ENCODE data around the gene ENO4. TPM values are rescaled to one million over a fixed set of nuclear protein-coding genes. Genes with fewer than 3 reads are reported as not detected.
A peak's percentile ranks its signal among the peaks of the same experiment; 100 is the strongest.

Gene ENO4
- total RNA-seq, 1 donor = 0.27 TPM

DNA sequence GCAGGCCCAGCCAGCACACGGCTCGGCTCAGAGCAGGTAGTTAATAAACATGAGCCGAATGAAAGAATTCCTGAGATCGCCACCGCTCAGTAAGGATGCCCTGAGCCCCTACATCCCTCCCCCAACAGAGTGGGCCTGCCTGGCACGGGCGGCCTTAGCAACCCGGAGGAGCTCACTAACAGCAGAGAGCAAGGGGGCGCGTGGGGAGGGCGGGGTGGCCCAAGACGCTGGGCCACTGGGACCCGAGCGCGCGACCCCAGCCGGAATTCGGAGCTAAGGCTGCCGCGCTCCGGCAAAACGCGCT is 403 bp upstream of the ENO4 start:
- H3K4me3 ChIP-seq (ENCODE audit: low read depth, low read length) = peak overlapping the region; percentile 70
- TF ChIP-seq CTCF (IDR thresholded peaks at IDR 0.05; ENCODE audit: insufficient read depth, low read length) = no peak
- no peak for DNase-seq (ENCODE audit: low read depth)

DNA sequence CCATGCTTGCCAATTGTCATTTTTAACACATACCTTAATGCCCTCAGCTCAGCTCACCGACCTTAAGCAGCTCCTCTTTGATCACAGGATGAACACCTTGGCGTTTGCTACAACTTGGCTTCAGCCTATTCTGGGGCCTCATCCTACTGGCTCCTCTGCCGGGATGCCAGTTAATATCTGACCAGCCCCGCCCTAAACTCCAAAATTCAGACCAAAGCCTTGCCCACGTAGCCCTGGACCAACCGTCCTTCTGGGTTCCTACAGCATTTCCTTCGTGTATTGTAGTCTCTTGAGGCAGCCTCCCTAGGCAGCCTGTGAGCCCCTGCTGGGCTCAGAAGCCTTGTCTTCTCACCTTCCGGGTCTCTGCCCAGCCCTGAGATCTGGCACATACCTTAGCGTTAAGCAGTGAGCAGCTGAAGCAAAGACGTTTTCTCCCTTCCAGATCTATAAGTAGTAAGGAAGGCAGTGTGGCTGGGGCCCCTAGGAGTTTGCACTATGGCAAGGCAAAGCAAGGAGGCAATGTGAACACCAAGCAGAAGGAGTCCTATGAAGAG is 836 bp downstream of the ENO4 start:
- peak overlapping the region; percentile 70 for H3K4me3 ChIP-seq (ENCODE audit: low read depth, low read length)
- TF ChIP-seq CTCF (IDR thresholded peaks at IDR 0.05; ENCODE audit: insufficient read depth, low read length) = no peak
- peak; percentile 3 for DNase-seq (ENCODE audit: low read depth)

DNA sequence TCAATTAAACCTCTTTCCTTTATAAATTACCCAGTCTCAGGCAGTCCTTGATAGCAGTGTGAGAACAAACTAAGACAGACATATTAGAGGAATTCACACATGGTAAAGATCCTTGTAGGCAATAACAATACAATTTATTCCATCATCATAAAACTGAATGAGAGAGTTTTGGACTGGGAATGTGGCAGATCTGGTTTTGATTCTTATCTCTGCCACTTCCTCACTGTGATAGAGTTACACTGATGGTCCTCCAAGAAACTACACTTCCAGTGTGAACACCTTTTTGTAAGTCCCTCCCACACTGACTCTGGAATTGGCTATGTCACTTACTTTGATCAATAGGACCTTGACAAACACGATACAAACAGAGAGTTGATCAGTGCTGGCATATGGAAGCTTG is 2.9 kb downstream of the ENO4 start:
- no peak for TF ChIP-seq CTCF (IDR thresholded peaks at IDR 0.05; ENCODE audit: insufficient read depth, low read length)
- DNase-seq (ENCODE audit: low read depth) = no peak
- no peak overlapping the region for H3K4me3 ChIP-seq (ENCODE audit: low read depth, low read length)

DNA sequence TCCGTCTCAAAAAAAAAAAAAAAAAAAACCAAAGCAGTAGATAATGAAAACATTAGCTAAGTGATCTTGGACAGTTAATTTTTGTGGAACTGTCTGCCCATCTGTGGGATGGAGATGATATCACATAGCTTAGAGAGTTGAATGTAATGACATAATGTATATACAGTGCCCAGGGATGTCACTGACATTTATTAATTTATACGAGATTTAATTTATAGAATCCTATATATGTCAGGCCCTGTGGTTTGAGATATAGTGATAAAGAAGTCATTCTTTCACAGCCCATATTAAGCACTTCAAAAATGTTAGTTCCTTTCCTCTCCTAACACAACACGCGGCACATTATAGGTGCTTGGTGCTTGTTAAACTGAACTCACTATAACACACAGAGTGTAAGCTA is 4.0 kb downstream of the ENO4 start:
- no peak overlapping the region for H3K4me3 ChIP-seq (ENCODE audit: low read depth, low read length)
- DNase-seq (ENCODE audit: low read depth) = no peak
- TF ChIP-seq CTCF (IDR thresholded peaks at IDR 0.05; ENCODE audit: insufficient read depth, low read length) = no peak

- no peak for TF ChIP-seq CTCF (IDR thresholded peaks at IDR 0.05; ENCODE audit: insufficient read depth, low read length)
- no peak overlapping the region for H3K4me3 ChIP-seq (ENCODE audit: low read depth, low read length)
- no peak for DNase-seq (ENCODE audit: low read depth)
Measured at GRCh38 chr10:116853701-116854100, 4.4 kb downstream of the ENO4 start.

GRCh38 chr10:116857156-116857555 is 7.9 kb downstream of the ENO4 start:
- H3K4me3 ChIP-seq (ENCODE audit: low read depth, low read length) = no peak overlapping the region
- no peak for TF ChIP-seq CTCF (IDR thresholded peaks at IDR 0.05; ENCODE audit: insufficient read depth, low read length)
- DNase-seq (ENCODE audit: low read depth) = no peak

GRCh38 chr10:116861796-116862195 is 12.5 kb downstream of the ENO4 start:
- no peak overlapping the region for H3K4me3 ChIP-seq (ENCODE audit: low read depth, low read length)
- no peak for DNase-seq (ENCODE audit: low read depth)
- no peak for TF ChIP-seq CTCF (IDR thresholded peaks at IDR 0.05; ENCODE audit: insufficient read depth, low read length)

Data from fibroblast of the aortic adventitia (primary cell).